ENCODE measurements around the gene THRA. TPM values are rescaled to one million over a fixed set of nuclear protein-coding genes. Genes with fewer than 3 reads are reported as not detected.

Gene THRA
- total RNA-seq, 1 donor from 2014 or later: 7.1 TPM

DNA sequence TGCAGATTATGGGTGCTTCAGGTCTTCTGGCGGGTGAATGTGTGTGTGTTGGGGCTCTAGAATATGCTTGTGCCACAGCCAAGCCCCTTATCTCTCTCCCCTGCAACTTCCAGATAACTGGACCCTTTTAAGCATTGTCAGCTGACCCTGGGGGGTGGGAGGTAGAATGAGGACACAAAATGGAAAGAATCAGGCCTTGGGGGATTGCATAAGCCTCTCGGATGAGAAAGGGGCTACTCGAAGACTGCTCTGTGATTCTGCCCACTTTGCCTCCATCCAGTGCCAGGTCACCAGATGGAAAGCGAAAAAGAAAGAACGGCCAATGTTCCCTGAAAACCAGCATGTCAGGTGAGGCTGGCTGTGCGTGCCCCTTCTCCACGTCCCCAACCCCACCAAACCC, 13.8 kb downstream of the THRA start:
- DNase-seq (ENCODE audit: low read depth): no peak
- no peak for TF ChIP-seq CTCF (IDR thresholded peaks at IDR 0.05; ENCODE audit: insufficient read depth, low read length, poor library complexity, severe bottlenecking)
- H3K27me3 ChIP-seq (ENCODE audit: control insufficient read depth, insufficient read depth, low read length): no peaks in the 10 kb centered on the region
- no peak overlapping the region for H3K4me3 ChIP-seq (ENCODE audit: low read depth, low read length)
- peaks cover 2% of the 10 kb centered on the region for H3K36me3 ChIP-seq (ENCODE audit: control insufficient read depth, insufficient read depth, low read length)

DNA sequence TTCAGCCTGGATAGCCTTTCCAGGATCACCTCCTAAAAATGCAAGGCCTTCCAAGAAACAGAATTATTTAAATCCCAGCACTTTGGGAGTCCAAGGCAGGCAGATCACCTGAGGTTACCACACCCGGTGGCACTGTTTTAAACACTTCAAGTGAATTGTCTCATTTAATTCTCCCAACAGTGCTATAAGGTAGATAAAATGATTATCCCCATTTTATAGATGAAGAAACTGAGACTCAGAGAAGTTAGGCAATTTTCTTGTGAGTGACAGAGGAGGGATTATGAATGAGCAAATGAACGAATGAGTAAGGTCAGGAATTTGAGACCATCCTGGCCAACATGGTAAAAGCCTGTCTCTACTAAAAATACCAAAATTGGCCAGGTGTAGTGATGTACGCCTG, 16.8 kb downstream of the THRA start:
- no peak for TF ChIP-seq CTCF (IDR thresholded peaks at IDR 0.05; ENCODE audit: insufficient read depth, low read length, poor library complexity, severe bottlenecking)
- H3K27me3 ChIP-seq (ENCODE audit: control insufficient read depth, insufficient read depth, low read length): no peaks in the 10 kb centered on the region
- no peak for DNase-seq (ENCODE audit: low read depth)
- peaks cover 2% of the 10 kb centered on the region for H3K36me3 ChIP-seq (ENCODE audit: control insufficient read depth, insufficient read depth, low read length)
- H3K4me3 ChIP-seq (ENCODE audit: low read depth, low read length): no peak overlapping the region

DNA sequence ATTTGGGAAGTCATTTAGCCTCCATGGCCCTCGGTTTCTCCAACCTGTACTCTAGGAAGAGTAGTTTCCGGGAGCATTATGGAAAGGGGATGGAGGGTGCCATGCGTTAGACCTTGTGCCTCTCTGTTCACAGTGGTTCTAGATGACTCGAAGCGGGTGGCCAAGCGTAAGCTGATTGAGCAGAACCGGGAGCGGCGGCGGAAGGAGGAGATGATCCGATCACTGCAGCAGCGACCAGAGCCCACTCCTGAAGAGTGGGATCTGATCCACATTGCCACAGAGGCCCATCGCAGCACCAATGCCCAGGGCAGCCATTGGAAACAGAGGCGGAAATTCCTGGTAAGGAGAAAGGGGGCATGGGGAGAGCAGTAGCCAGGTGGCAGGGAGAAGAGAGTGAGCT, 21.7 kb downstream of the THRA start:
- no peaks in the 10 kb centered on the region for H3K36me3 ChIP-seq (ENCODE audit: control insufficient read depth, insufficient read depth, low read length)

GRCh38 chr17:40086150-40087044, 23.6 kb downstream of the THRA start:
- Histone ChIP-seq H3K27me3 (ENCODE audit: control insufficient read depth, insufficient read depth, low read length) (no peaks in the 10 kb centered on the region), H3K36me3 (ENCODE audit: control insufficient read depth, insufficient read depth, low read length) (no peaks in the 10 kb centered on the region), H3K4me3 (ENCODE audit: low read depth, low read length) (no peak overlapping the region)
- no peak for DNase-seq (ENCODE audit: low read depth)
- TF ChIP-seq CTCF (IDR thresholded peaks at IDR 0.05; ENCODE audit: insufficient read depth, low read length, poor library complexity, severe bottlenecking): peak; percentile 96

More for the DNA sequence above, 21.7 kb downstream of the THRA start:
- Histone ChIP-seq H3K27me3 (ENCODE audit: control insufficient read depth, insufficient read depth, low read length) (no peaks in the 10 kb centered on the region), H3K4me3 (ENCODE audit: low read depth, low read length) (no peak overlapping the region)
- DNase-seq (ENCODE audit: low read depth): no peak
- TF ChIP-seq CTCF (IDR thresholded peaks at IDR 0.05; ENCODE audit: insufficient read depth, low read length, poor library complexity, severe bottlenecking): no peak

GRCh38 chr17:40087049-40087794, 24.5 kb downstream of the THRA start:
- no peaks in the 10 kb centered on the region for H3K27me3 ChIP-seq (ENCODE audit: control insufficient read depth, insufficient read depth, low read length)
- no peak for TF ChIP-seq CTCF (IDR thresholded peaks at IDR 0.05; ENCODE audit: insufficient read depth, low read length, poor library complexity, severe bottlenecking)
- no peak overlapping the region for H3K4me3 ChIP-seq (ENCODE audit: low read depth, low read length)
- DNase-seq (ENCODE audit: low read depth): no peak
- H3K36me3 ChIP-seq (ENCODE audit: control insufficient read depth, insufficient read depth, low read length): no peaks in the 10 kb centered on the region
